VCaP (cell line): ENCODE measurements around the gene AMH.

Experiments used
- H3K27ac ChIP-seq: fragments of 450-650 bp; 2 replicates; pipeline ENCODE4 v1.5.1; 2017
- TF ChIP-seq, protein P1 (sequence below): fragments of 450-650 bp; conservative IDR thresholded peaks from 2 replicates; pipeline ENCODE4 v1.5.1; 2017; ENCODE audit warnings: mild to moderate bottlenecking, moderate library complexity

AMH gene

DNA sequence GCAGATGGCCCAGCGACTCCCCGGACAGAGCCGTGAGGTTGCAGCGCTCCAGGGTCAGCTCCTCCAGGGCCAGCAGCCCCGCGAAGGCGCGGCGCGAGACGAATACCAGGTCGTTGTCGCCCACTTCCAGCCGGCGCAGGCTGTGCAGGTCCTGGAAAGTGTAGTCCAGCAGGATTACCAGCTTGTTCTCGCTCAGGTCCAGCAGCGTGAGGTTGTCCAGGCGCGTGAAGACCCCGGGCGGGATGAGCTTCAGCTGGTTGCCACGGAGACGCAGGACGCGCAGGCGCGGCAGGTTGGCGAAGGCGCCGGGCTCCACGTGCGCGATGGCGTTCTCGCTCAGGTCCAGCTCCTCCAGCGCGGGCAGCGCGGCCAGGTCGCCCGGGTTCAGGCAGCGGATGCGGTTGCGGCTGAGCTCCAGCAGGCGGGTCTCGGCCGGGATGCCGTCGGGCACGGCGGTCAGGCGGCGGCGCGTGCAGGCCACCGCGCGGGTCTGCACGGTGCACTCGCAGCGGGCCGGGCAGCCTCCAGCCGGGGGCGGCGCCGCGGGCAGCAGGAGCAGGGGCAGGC is 42.1 kb downstream of the AMH start:
- TF ChIP-seq, protein P1, sequence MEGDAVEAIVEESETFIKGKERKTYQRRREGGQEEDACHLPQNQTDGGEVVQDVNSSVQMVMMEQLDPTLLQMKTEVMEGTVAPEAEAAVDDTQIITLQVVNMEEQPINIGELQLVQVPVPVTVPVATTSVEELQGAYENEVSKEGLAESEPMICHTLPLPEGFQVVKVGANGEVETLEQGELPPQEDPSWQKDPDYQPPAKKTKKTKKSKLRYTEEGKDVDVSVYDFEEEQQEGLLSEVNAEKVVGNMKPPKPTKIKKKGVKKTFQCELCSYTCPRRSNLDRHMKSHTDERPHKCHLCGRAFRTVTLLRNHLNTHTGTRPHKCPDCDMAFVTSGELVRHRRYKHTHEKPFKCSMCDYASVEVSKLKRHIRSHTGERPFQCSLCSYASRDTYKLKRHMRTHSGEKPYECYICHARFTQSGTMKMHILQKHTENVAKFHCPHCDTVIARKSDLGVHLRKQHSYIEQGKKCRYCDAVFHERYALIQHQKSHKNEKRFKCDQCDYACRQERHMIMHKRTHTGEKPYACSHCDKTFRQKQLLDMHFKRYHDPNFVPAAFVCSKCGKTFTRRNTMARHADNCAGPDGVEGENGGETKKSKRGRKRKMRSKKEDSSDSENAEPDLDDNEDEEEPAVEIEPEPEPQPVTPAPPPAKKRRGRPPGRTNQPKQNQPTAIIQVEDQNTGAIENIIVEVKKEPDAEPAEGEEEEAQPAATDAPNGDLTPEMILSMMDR: 0 out of 2 replicates have a peak, but pooled peaks have one; percentile 14
- H3K27ac ChIP-seq: peak overlapping the region; percentile 79

DNA sequence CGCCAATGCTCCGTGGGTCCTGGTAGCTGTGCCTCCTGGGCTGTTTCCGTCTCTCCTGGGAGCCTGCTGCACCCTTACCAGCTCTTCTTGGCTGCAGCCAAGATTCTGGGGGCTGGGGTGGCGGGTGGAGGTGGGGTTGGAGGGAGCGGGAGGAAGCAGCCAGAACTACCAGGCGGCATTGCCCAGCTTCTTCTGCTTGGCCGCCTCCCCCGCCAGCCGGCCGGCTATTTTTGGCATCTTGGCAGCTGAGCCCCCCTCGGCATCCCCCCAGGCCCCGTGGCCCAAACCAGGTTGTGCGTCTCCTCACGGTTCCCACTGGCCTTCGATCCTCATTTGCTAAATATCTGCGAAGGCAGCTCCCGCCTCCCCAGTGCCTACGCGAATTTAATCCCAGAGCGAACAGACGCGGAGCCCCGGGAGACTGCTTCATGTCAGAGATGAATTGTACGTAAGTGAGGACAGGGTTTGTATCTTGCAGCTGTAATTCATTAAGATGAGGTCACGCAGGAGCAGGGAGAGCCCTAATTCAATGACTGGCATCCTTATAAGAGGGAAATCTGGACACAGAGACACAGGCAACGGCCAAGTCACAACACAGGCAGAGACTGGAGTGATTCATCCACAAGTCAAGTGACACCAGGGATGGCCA is 45.7 kb downstream of the AMH start:
- H3K27ac ChIP-seq: no peak overlapping the region
- TF ChIP-seq, protein P1: no peak

DNA sequence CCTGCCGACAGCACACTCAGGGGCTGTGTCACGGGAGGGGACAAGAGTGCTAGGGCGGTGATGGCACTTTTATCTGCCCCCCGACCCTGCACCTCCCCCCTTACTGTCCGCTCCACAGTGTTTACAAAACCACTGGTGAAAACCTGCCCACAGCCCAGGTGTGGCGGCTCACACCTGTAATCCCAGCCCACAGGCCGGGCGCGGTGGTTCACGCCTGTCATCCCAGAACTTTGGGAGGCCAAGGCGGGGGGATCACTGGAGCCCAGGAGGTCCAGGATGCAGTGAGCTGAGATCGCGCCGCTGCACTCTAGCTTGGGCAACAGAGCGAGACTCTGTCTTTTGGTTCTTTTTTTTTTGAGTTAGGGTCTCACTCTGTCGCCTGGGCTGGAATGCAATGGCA is 47.0 kb downstream of the AMH start:
- TF ChIP-seq, protein P1: no peak
- no peak overlapping the region for H3K27ac ChIP-seq

DNA sequence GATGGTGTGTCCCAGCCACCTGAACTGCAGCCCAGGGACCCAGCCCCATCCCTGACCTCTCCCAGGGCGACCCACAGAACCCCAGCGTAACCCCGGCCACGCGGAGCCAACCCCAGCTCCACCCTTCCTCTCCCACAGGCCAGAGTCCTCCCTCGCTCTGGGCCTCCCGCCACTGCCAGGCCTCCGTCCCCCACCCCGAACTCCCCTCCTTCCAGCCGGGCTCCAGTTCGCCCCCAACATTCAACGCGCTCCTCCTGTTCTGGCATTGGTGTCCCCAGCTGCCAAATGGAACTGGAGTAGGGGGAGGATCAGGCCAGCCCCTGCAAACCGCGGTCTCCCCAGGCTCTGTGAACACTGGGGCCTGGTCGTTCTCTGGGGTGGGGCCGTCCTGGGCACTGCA is 51.4 kb downstream of the AMH start:
- TF ChIP-seq, protein P1: no peak
- H3K27ac ChIP-seq: no peak overlapping the region
